H54 (cell line): ENCODE measurements around the gene TBX15.

Source experiments
- DNase-seq: peaks from one replicate; pipeline ENCODE4 v3.0.0; 2011; ENCODE audit warnings: low spot score, mixed read lengths; ENCODE audit not compliant: insufficient read length
- FAIRE-seq: peaks from 3 replicates; lab custom pipeline; 2011; peaks lifted over from hg19 to GRCh38; lab: Jason Lieb, UNC
- POLR2A ChIP-seq: IDR thresholded peaks from 2 replicates; pipeline ENCODE4 v1.6.1; 2011; ENCODE audit warnings: low read depth, mild to moderate bottlenecking, low read length

TBX15 gene

GRCh38 chr1:118948846-118949245 is 39.3 kb downstream of the TBX15 start:
- no peak for TF ChIP-seq POLR2A
- no peak for FAIRE-seq
- no peak for DNase-seq

GRCh38 chr1:118948351-118948750 is 39.8 kb downstream of the TBX15 start:
- TF ChIP-seq POLR2A: no peak
- DNase-seq (no peak), FAIRE-seq (no peak)

- TF ChIP-seq POLR2A: no peak
- DNase-seq (peak; percentile 28), FAIRE-seq (peak; percentile 88)
Measured at GRCh38 chr1:118947790-118948189, 40.4 kb downstream of the TBX15 start.

- TF ChIP-seq POLR2A: no peak
- DNase-seq: no peak
- FAIRE-seq: no peak
Measured at GRCh38 chr1:118947003-118947765, 41.0 kb downstream of the TBX15 start.

GRCh38 chr1:118945489-118945888 is 42.7 kb downstream of the TBX15 start:
- FAIRE-seq (no peak), DNase-seq (no peak)
- TF ChIP-seq POLR2A: no peak

- no peak for FAIRE-seq
- DNase-seq: no peak
- no peak for TF ChIP-seq POLR2A
Measured at GRCh38 chr1:118944546-118944945, 43.6 kb downstream of the TBX15 start.

GRCh38 chr1:118944133-118944532 is 44.0 kb downstream of the TBX15 start:
- DNase-seq (no peak), FAIRE-seq (no peak)
- no peak for TF ChIP-seq POLR2A

- FAIRE-seq (no peak), DNase-seq (no peak)
- no peak for TF ChIP-seq POLR2A
Measured at GRCh38 chr1:118940957-118941356, 47.2 kb downstream of the TBX15 start.

- DNase-seq (no peak), FAIRE-seq (no peak)
- TF ChIP-seq POLR2A: no peak
Measured at GRCh38 chr1:118937413-118938072, 50.6 kb downstream of the TBX15 start.

- DNase-seq: no peak
- TF ChIP-seq POLR2A: no peak
- no peak for FAIRE-seq
Measured at GRCh38 chr1:118934706-118935105, 53.4 kb downstream of the TBX15 start.

- no peak for TF ChIP-seq POLR2A
- FAIRE-seq: no peak
- no peak for DNase-seq
Measured at GRCh38 chr1:118933051-118933781, 54.9 kb downstream of the TBX15 start.

- FAIRE-seq: no peak
- DNase-seq: no peak
- TF ChIP-seq POLR2A: no peak
Measured at GRCh38 chr1:118931876-118932275, 56.3 kb downstream of the TBX15 start.

- FAIRE-seq (no peak), DNase-seq (no peak)
- TF ChIP-seq POLR2A: no peak
Measured at GRCh38 chr1:118928739-118929554, 59.2 kb downstream of the TBX15 start.

GRCh38 chr1:118927427-118928187 is 60.5 kb downstream of the TBX15 start:
- DNase-seq (no peak), FAIRE-seq (no peak)
- no peak for TF ChIP-seq POLR2A
